Measurements from ENCODE around the gene OTOGL. TPM values are rescaled to one million over a fixed set of nuclear protein-coding genes. Genes with fewer than 3 reads are reported as not detected.

The OTOGL gene
- total and polyA plus RNA-seq, 10 donors: 0.09 to 0.88 (median 0.23) TPM; not detected in 1

DNA sequence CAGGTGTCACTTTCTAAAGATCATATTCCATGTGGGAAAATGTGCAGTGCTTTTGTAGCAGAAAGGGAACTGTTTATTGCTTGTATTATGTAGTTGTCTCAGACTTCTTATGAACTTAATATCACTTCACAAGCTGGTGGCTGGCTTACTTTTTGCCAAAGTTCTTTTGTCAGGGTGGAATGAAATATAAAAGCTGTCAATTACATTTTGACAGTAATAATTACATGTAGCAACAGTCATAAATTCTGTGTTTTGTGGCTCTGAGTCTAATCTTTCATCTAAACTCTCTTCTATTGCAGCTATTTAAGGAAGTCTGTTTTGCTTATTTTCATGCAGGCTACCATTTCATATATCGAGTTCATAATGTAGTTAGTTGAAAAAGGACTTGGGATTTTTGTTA, 106.6 kb downstream of the OTOGL start:
- no peaks in the 10 kb centered on the region for H3K9me3 ChIP-seq
- no peaks in the 10 kb centered on the region for H3K4me1 ChIP-seq
- intact Hi-C loops (cut with DNase I; ENCODE audit: low total_unique reads): no loop called here
- no peak overlapping the region for H3K27ac ChIP-seq
- H3K4me3 ChIP-seq: no peak overlapping the region
- TF ChIP-seq POLR2AphosphoS5 (IDR thresholded peaks at IDR 0.05): no peak
- no peak for TF ChIP-seq POLR2A (IDR thresholded peaks at IDR 0.05)
- TF ChIP-seq, protein P1, sequence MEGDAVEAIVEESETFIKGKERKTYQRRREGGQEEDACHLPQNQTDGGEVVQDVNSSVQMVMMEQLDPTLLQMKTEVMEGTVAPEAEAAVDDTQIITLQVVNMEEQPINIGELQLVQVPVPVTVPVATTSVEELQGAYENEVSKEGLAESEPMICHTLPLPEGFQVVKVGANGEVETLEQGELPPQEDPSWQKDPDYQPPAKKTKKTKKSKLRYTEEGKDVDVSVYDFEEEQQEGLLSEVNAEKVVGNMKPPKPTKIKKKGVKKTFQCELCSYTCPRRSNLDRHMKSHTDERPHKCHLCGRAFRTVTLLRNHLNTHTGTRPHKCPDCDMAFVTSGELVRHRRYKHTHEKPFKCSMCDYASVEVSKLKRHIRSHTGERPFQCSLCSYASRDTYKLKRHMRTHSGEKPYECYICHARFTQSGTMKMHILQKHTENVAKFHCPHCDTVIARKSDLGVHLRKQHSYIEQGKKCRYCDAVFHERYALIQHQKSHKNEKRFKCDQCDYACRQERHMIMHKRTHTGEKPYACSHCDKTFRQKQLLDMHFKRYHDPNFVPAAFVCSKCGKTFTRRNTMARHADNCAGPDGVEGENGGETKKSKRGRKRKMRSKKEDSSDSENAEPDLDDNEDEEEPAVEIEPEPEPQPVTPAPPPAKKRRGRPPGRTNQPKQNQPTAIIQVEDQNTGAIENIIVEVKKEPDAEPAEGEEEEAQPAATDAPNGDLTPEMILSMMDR (IDR thresholded peaks at IDR 0.05 in 8 of 11, conservative IDR thresholded peaks at IDR 0.05 in 3 of 11): no peak
- no peaks in the 10 kb centered on the region for H3K36me3 ChIP-seq
- H3K27me3 ChIP-seq (replicated peaks in 1 of 7): no peaks in the 10 kb centered on the region
- 12 to 23% (median 22%) methylated on average over 1 of the region's 1 CpG for WGBS, 5 donors
- DNase-seq: no peak

DNA sequence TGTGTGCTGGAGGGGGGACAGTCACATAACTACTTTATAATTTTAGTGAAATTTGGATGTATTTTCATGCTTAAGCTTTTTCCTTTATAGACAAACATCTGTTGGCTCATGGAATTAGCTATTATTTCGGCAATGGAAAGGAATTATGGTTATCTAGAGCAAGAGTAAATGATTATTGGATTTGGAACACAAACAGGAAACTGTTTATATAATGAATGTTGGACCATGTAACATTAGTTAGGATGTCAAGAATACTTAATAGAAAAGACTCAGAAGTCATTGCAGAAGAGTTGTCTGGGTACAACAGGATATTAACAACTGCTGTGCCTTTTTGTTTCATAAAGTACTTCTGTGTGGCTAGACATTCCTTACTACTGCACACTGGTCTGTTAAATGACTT, 108.7 kb downstream of the OTOGL start:
- intact Hi-C loops (cut with DNase I; ENCODE audit: low total_unique reads): no loop called here
- Histone ChIP-seq H3K9me3 (no peaks in the 10 kb centered on the region), H3K4me1 (no peaks in the 10 kb centered on the region), H3K36me3 (no peaks in the 10 kb centered on the region), H3K27ac (no peak overlapping the region), H3K27me3 (replicated peaks in 1 of 7) (no peaks in the 10 kb centered on the region), H3K4me3 (no peak overlapping the region)
- WGBS, 5 donors: 68 to 80% (median 76%) methylated on average over 1 of the region's 1 CpG
- DNase-seq: no peak
- no peak for TF ChIP-seq POLR2AphosphoS5 (IDR thresholded peaks at IDR 0.05)
- no peak for TF ChIP-seq POLR2A (IDR thresholded peaks at IDR 0.05)

DNA sequence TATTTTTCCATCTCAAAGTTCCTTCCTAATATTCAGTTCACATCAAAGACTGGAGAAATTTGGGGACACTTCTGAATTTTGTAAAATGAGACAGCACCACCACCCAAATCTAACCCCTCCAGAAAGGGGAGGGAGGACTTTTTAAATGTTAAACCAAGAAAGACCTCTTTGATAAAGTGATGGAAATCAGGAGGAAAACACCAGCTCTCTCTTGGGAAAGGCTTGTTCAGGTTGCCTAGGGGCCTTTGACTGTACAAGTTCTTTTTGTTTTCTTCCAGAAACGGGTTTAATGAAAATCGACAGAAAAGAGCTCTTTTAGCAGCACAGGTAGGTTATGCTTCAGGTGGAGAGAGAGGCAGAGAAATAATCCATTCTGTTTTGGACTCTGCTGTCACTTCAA, 112.3 kb downstream of the OTOGL start:
- intact Hi-C loops (cut with DNase I; ENCODE audit: low total_unique reads): no loop called here
- H3K4me3 ChIP-seq: no peak overlapping the region
- H3K4me1 ChIP-seq: no peaks in the 10 kb centered on the region
- 80 to 93% (median 84%) methylated on average over 2 of the region's 2 CpGs for WGBS, 5 donors
- TF ChIP-seq, protein P1 (IDR thresholded peaks at IDR 0.05 in 8 of 11, conservative IDR thresholded peaks at IDR 0.05 in 3 of 11): no peak
- TF ChIP-seq POLR2A (IDR thresholded peaks at IDR 0.05) (no peak), POLR2AphosphoS5 (IDR thresholded peaks at IDR 0.05) (no peak)
- peaks cover 0 to 5% (median 0%) of the 10 kb centered on the region in 7 donors for H3K27me3 ChIP-seq (replicated peaks in 1 of 7)
- no peak overlapping the region for H3K27ac ChIP-seq
- DNase-seq: no peak
- no peaks in the 10 kb centered on the region for H3K9me3 ChIP-seq
- no peaks in the 10 kb centered on the region for H3K36me3 ChIP-seq

GRCh38 chr12:80212938-80213645, 113.8 kb downstream of the OTOGL start:
- no peak overlapping the region for H3K4me3 ChIP-seq
- intact Hi-C loops (cut with DNase I; ENCODE audit: low total_unique reads): no loop called here
- H3K36me3 ChIP-seq: no peaks in the 10 kb centered on the region
- peaks cover 0 to 5% (median 0%) of the 10 kb centered on the region in 7 donors for H3K27me3 ChIP-seq (replicated peaks in 1 of 7)
- WGBS, 5 donors: 71 to 90% (median 78%) methylated on average over 4 of the region's 4 CpGs
- H3K4me1 ChIP-seq: no peaks in the 10 kb centered on the region
- no peak for DNase-seq
- H3K27ac ChIP-seq: no peak overlapping the region
- TF ChIP-seq POLR2AphosphoS5 (IDR thresholded peaks at IDR 0.05) (no peak), POLR2A (IDR thresholded peaks at IDR 0.05) (no peak)
- TF ChIP-seq, protein P1 (IDR thresholded peaks at IDR 0.05 in 8 of 11, conservative IDR thresholded peaks at IDR 0.05 in 3 of 11): no peak
- H3K9me3 ChIP-seq: no peaks in the 10 kb centered on the region
